Measurements from ENCODE around the gene TIMM44.

GRCh38 chr19:7927605-7928333, 15.7 kb downstream of the TIMM44 start:
- TF ChIP-seq, protein P1, sequence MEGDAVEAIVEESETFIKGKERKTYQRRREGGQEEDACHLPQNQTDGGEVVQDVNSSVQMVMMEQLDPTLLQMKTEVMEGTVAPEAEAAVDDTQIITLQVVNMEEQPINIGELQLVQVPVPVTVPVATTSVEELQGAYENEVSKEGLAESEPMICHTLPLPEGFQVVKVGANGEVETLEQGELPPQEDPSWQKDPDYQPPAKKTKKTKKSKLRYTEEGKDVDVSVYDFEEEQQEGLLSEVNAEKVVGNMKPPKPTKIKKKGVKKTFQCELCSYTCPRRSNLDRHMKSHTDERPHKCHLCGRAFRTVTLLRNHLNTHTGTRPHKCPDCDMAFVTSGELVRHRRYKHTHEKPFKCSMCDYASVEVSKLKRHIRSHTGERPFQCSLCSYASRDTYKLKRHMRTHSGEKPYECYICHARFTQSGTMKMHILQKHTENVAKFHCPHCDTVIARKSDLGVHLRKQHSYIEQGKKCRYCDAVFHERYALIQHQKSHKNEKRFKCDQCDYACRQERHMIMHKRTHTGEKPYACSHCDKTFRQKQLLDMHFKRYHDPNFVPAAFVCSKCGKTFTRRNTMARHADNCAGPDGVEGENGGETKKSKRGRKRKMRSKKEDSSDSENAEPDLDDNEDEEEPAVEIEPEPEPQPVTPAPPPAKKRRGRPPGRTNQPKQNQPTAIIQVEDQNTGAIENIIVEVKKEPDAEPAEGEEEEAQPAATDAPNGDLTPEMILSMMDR (IDR thresholded peaks at IDR 0.05): no peak
- TF ChIP-seq POLR2A (IDR thresholded peaks at IDR 0.05): no peak

All from testis (tissue), 2 donors.